Kidney epithelial cell (primary cell): Measurements from ENCODE around the gene NEURL1B. TPM values are rescaled to one million over a fixed set of nuclear protein-coding genes. Genes with fewer than 3 reads are reported as not detected.
"Not testable (repeated sequence)": the region's sequence is repeated elsewhere in the genome, so short reads cannot be mapped to it uniquely, and the experiment has no call there.

Experiments used
- DNase-seq: peaks from one replicate; pipeline ENCODE4 v3.0.0-alpha.2; 2010; ENCODE audit warnings: low read depth
- H3K27me3 ChIP-seq: 2 replicates; pipeline ENCODE4 v1.6.0; 2011; ENCODE audit warnings: low read length; ENCODE audit not compliant: control insufficient read depth, insufficient read depth
- H3K36me3 ChIP-seq: 2 replicates; pipeline ENCODE4 v1.5.1; 2011; ENCODE audit warnings: low read length; ENCODE audit not compliant: control insufficient read depth, insufficient read depth
- H3K4me3 ChIP-seq: 2 replicates; pipeline ENCODE4 v1.5.1; 2011; ENCODE audit warnings: low read depth, mild to moderate bottlenecking, control low read depth, low read length
- total RNA-seq: library from RNA; depleted of rRNA; stranded (reverse); fragments of >200 nt; gene quantifications from 2 replicates; pipeline ENCODE4 v1.2.3, GENCODE V29; 2015
- TF ChIP-seq, protein P1 (sequence below): IDR thresholded peaks from 2 replicates; pipeline ENCODE4 v1.5.1; 2011; ENCODE audit warnings: mild to moderate bottlenecking, moderate library complexity, low read length, control low read depth, inconsistent platforms; ENCODE audit not compliant: insufficient read depth, poor library complexity, severe bottlenecking

Gene NEURL1B
- total RNA-seq, 1 donor from 2014 or later = 5.1 TPM

- TF ChIP-seq, protein P1, sequence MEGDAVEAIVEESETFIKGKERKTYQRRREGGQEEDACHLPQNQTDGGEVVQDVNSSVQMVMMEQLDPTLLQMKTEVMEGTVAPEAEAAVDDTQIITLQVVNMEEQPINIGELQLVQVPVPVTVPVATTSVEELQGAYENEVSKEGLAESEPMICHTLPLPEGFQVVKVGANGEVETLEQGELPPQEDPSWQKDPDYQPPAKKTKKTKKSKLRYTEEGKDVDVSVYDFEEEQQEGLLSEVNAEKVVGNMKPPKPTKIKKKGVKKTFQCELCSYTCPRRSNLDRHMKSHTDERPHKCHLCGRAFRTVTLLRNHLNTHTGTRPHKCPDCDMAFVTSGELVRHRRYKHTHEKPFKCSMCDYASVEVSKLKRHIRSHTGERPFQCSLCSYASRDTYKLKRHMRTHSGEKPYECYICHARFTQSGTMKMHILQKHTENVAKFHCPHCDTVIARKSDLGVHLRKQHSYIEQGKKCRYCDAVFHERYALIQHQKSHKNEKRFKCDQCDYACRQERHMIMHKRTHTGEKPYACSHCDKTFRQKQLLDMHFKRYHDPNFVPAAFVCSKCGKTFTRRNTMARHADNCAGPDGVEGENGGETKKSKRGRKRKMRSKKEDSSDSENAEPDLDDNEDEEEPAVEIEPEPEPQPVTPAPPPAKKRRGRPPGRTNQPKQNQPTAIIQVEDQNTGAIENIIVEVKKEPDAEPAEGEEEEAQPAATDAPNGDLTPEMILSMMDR = no peak
- H3K4me3 ChIP-seq = no peak overlapping the region
- peaks cover 9% of the 10 kb centered on the region for H3K27me3 ChIP-seq
- no peak for DNase-seq
- no peaks in the 10 kb centered on the region for H3K36me3 ChIP-seq
Measured at GRCh38 chr5:172708183-172708505, 67.1 kb downstream of the NEURL1B start.

DNA sequence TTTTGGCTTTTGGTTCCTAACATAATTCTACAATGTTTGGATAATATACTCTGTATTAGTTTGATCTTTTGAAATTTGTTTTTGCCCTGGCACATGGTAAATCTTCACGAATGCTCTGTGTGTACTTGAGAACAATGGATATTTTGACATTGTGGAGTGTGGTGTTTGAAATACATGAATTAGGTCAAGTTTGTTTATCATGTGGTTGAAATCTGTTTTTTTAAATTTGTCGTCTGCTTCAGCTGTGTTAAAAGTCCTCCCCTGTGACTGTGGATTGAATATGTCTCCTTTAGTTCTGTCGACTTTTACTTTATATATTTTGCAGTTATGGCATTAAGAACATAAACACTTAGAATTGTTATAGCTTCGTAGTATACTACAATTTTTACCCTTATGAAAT lies 69.6 kb downstream of the NEURL1B start:
- Histone ChIP-seq H3K27me3 (peaks cover 5% of the 10 kb centered on the region), H3K4me3 (no peak overlapping the region), H3K36me3 (no peaks in the 10 kb centered on the region)
- TF ChIP-seq, protein P1 = no peak
- no peak for DNase-seq

- DNase-seq, H3K36me3 ChIP-seq, H3K27me3 ChIP-seq, H3K4me3 ChIP-seq: not testable (repeated sequence)
Measured at GRCh38 chr5:172711321-172711861, 70.3 kb downstream of the NEURL1B start.

GRCh38 chr5:172712610-172713009 lies 71.5 kb downstream of the NEURL1B start:
- no peak overlapping the region for H3K4me3 ChIP-seq
- no peaks in the 10 kb centered on the region for H3K27me3 ChIP-seq
- no peaks in the 10 kb centered on the region for H3K36me3 ChIP-seq
- TF ChIP-seq, protein P1 = no peak
- no peak for DNase-seq

DNA sequence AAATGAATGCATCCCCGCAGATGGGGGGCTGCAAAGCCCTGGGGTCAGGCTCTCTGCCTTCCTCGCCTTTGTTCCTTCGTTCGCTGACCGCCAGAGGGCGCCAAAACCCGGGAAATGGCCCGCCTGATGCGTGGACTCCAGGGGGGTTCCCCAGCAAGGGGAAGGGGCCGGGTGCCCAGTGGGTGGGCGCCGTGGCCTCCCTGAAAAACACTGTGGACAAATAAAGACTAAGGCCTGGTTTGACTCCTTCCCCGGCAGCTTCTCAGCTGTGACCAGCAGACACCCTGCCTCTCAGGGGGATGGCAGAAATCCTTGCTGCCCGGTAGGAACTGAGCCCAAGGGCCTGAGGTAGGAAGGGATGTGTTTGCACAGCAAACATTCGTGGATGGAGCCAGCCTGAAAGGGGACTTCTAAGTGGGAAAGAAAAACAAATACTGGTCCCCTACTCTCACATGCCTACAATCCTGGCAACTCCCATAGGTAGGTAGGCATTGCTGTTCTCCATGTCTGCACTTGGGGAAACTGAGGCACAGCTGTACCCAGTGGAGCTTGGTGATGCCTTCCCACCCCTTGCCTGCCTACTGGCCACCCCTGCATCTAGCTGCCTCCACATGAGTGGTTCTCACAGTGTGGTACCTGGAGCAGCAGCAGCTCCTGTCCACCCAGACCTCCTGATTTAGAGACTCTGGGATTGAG lies 72.2 kb downstream of the NEURL1B start:
- H3K4me3 ChIP-seq = no peak overlapping the region
- H3K36me3 ChIP-seq = no peaks in the 10 kb centered on the region
- no peaks in the 10 kb centered on the region for H3K27me3 ChIP-seq
- TF ChIP-seq, protein P1 = peak; percentile 86
- DNase-seq = no peak

GRCh38 chr5:172713809-172714490 lies 72.9 kb downstream of the NEURL1B start:
- Histone ChIP-seq H3K36me3 (no peaks in the 10 kb centered on the region), H3K27me3 (no peaks in the 10 kb centered on the region), H3K4me3 (no peak overlapping the region)
- TF ChIP-seq, protein P1 = no peak
- no peak for DNase-seq
